Suprapubic skin (tissue), 4 donors: ENCODE results near the gene AQP3. TPM values are rescaled to one million over a fixed set of nuclear protein-coding genes. Genes with fewer than 3 reads are reported as not detected.

Experiments used
- DNase-seq, 2 donors: peaks; one replicate each; pipeline ENCODE4 v3.0.0-alpha.2; 2019; ENCODE audit warnings: low spot score in 2 of 2
- H3K27ac ChIP-seq: fragments of 200-600 bp; sonication (generic); one replicate; pipeline ENCODE4 v1.5.1; 2019
- H3K27me3 ChIP-seq: fragments of 200-600 bp; sonication (generic); one replicate; pipeline ENCODE4 v1.5.1; 2019
- H3K36me3 ChIP-seq: fragments of 200-600 bp; sonication (generic); one replicate; pipeline ENCODE4 v1.5.1; 2019
- H3K4me1 ChIP-seq: fragments of 200-600 bp; sonication (generic); one replicate; pipeline ENCODE4 v1.5.1; 2019
- H3K4me3 ChIP-seq: fragments of 200-600 bp; sonication (generic); one replicate; pipeline ENCODE4 v1.5.1; 2019; ENCODE audit warnings: mild to moderate bottlenecking
- H3K9me3 ChIP-seq: fragments of 200-600 bp; sonication (generic); one replicate; pipeline ENCODE4 v1.5.1; 2019
- EP300 ChIP-seq: sonication (generic); formaldehyde crosslinking; IDR thresholded peaks from one replicate; pipeline ENCODE4 v1.6.1; 2017; ENCODE audit warnings: antibody characterized with exemption
- POLR2A ChIP-seq, 2 donors: fragments of 450-650 bp; IDR thresholded peaks; one replicate each; pipeline ENCODE4 v1.6.1; 2017; ENCODE audit warnings: antibody characterized with exemption in 2 of 2, mild to moderate bottlenecking in 2 of 2, moderate library complexity in 2 of 2
- POLR2AphosphoS5 ChIP-seq, 3 donors: sonication (generic); formaldehyde crosslinking; IDR thresholded peaks; one replicate each; pipeline ENCODE4 v1.6.1; 2017; ENCODE audit warnings: antibody characterized with exemption in 3 of 3
- WGBS: methylation state at CpG from one replicate; pipeline ENCODE4 v1.1.5; 2018; 5-methylcytosine and 5-hydroxymethylcytosine counted together
- total RNA-seq, 4 donors: library from RNA; depleted of rRNA; stranded (reverse); fragments of >200 nt; gene quantifications; one replicate each; pipeline ENCODE4 v1.1.0, GENCODE V29; 2016
- TF ChIP-seq, protein P1 (sequence below), 2 donors: fragments of 200-600 bp in 1 of 2; fragments of 450-650 bp in 1 of 2; sonication (generic) in 1 of 2; IDR thresholded peaks; one replicate each; pipeline ENCODE4 v1.5.1; 2016 to 2019; ENCODE audit warnings: antibody characterized with exemption in 2 of 2, mild to moderate bottlenecking in 1 of 2, moderate library complexity in 1 of 2

The AQP3 gene
- total RNA-seq, 4 donors from 2014 or later = 1,277 to 1,951 (median 1,548) TPM

DNA sequence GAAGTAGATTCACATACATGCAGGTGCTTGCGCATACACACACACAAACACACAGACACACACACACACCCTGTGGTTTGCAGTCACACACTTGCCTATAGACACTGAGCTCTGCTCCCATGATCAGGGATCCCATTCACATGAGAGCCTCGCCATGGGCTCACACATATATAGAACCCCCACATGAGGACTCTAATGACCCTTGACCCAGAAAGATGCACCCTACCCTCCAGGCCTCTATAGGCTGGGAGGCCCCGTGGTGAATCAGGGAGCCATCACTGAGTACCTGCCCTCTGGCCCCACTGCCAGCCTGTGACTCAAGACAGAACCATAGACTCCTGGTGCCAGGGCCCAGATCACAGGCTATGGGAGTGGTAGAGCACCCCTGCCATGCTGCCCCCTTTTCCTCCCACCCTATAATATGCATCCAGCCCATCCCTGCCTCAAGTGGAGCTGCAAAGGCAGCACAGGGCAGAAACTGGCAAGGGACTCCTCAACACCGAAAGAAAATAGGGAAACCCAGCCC lies 3.3 kb upstream of the AQP3 start:
- Histone ChIP-seq H3K36me3 (no peaks in the 10 kb centered on the region), H3K9me3 (no peaks in the 10 kb centered on the region), H3K4me3 (no peak overlapping the region), H3K4me1 (peaks cover 47% of the 10 kb centered on the region), H3K27ac (no peak overlapping the region), H3K27me3 (no peaks in the 10 kb centered on the region)
- WGBS = 55% methylated on average over 3 of the region's 4 CpGs
- no peak for DNase-seq
- TF ChIP-seq POLR2A (IDR thresholded peaks at IDR 0.05) (no peak), EP300 (no peak), POLR2AphosphoS5 (IDR thresholded peaks at IDR 0.05) (no peak)
- TF ChIP-seq, protein P1, sequence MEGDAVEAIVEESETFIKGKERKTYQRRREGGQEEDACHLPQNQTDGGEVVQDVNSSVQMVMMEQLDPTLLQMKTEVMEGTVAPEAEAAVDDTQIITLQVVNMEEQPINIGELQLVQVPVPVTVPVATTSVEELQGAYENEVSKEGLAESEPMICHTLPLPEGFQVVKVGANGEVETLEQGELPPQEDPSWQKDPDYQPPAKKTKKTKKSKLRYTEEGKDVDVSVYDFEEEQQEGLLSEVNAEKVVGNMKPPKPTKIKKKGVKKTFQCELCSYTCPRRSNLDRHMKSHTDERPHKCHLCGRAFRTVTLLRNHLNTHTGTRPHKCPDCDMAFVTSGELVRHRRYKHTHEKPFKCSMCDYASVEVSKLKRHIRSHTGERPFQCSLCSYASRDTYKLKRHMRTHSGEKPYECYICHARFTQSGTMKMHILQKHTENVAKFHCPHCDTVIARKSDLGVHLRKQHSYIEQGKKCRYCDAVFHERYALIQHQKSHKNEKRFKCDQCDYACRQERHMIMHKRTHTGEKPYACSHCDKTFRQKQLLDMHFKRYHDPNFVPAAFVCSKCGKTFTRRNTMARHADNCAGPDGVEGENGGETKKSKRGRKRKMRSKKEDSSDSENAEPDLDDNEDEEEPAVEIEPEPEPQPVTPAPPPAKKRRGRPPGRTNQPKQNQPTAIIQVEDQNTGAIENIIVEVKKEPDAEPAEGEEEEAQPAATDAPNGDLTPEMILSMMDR (IDR thresholded peaks at IDR 0.05) = no peak

DNA sequence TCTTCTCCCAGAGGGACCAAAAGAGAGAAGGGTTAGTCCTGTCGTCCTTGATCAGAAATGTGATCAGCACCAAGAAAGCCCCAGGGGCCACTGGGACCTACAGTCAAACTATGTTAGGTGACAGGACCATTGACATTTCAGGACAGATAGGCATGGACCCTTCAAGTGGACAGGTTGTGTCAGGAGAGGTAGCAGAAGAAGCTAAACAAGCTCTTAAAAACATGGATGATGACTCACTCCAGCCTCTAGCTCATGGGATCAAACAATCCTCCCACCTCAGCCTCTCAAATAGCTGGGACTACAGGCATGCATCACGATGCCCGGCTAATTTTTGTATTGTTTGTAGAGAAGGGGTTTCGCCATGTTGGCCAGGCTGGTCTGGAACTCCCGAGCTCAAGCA lies 2.3 kb upstream of the AQP3 start:
- no peak for DNase-seq
- H3K4me1 ChIP-seq = peaks cover 54% of the 10 kb centered on the region
- 82% methylated on average over 5 of the region's 5 CpGs for WGBS
- no peaks in the 10 kb centered on the region for H3K9me3 ChIP-seq
- no peak overlapping the region for H3K4me3 ChIP-seq
- no peak overlapping the region for H3K27ac ChIP-seq
- no peak for TF ChIP-seq POLR2A (IDR thresholded peaks at IDR 0.05)
- TF ChIP-seq EP300 = no peak
- TF ChIP-seq POLR2AphosphoS5 (IDR thresholded peaks at IDR 0.05) = no peak
- TF ChIP-seq, protein P1 (IDR thresholded peaks at IDR 0.05) = no peak
- no peaks in the 10 kb centered on the region for H3K27me3 ChIP-seq
- no peaks in the 10 kb centered on the region for H3K36me3 ChIP-seq

DNA sequence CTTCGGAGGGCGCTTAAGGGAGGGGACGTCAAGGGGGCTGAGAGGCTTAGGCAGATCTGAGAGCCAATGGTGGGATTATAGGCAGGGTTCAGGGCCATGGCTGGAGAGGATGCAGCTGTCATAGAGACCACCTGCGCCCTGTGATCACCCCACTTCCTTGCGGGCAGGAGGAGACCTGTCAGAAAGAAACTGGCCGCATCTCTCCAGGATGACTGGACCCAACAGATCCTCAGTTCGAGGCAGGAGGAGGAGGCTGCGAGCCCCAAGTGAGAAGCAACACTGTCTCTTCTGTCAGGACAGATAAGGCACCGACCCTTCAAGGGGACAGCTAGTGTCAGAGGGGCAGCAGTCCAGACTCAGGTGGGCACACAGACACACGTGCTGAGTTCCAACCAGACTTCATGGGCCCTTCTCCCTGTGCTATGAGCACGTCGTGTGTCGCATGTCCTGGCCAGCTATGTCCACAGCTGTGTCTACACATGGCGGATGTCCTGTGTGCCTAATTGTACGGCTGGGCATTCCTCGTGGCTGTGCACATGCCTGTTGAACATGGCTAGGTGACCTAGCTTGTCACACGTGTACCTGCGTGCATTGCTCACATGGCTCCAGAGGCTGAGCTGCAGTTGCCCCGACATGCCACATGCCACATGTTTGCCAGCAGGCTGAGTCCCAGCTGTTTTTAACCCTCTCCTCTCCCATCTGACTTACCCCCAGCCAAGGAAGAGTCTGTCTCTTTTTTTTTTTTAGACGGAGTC lies 583 bp upstream of the AQP3 start:
- Histone ChIP-seq H3K9me3 (no peaks in the 10 kb centered on the region), H3K36me3 (no peaks in the 10 kb centered on the region), H3K4me3 (peak overlapping the region; percentile 59), H3K27ac (peak overlapping the region; percentile 81), H3K4me1 (peaks cover 62% of the 10 kb centered on the region), H3K27me3 (no peaks in the 10 kb centered on the region)
- 18% methylated on average over 10 of the region's 20 CpGs for WGBS
- peak in 1 of 3 donors; percentile 84 for TF ChIP-seq POLR2AphosphoS5 (IDR thresholded peaks at IDR 0.05)
- TF ChIP-seq, protein P1 (IDR thresholded peaks at IDR 0.05) = no peak
- DNase-seq = no peak

DNA sequence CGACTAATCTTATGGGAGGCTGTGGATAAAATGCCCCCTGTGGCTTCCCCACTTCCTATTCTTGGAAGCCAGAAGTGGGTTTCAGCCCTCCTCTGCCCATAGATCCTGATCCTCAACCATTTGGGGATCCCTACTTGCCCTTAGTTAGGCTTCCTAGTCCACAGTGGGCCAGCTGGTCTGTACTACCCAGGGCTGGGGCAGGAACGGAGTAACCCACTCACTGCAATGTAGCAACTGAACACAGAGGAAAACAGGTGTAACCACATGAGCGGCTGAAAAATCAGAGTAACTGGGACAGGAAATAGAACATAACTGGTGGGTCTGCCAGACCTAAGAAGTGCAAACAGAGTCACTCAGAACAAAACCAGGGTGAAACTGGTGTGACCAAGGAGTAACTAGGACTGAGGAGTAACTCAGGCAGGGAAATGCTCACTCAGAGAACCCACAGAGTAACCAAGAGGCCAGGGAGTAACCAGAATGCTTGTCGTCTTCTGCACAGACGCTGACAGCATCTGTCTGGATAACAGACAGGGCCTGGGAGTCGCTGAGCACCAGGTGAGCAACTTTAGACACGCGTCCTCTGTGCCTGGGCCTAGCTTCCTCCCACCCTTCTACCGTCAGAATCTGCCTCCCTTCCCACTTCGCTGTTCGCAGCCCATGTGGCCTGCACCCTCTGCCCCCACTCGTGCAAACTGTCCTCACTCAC lies 1.0 kb downstream of the AQP3 start:
- Histone ChIP-seq H3K36me3 (peaks cover 7% of the 10 kb centered on the region), H3K4me3 (peak overlapping the region; percentile 59), H3K4me1 (peaks cover 63% of the 10 kb centered on the region), H3K27ac (peak overlapping the region; percentile 81), H3K27me3 (no peaks in the 10 kb centered on the region), H3K9me3 (no peaks in the 10 kb centered on the region)
- WGBS = 53% methylated on average over 12 of the region's 12 CpGs
- no peak for TF ChIP-seq POLR2AphosphoS5 (IDR thresholded peaks at IDR 0.05)
- TF ChIP-seq, protein P1 (IDR thresholded peaks at IDR 0.05) = no peak
- no peak for TF ChIP-seq POLR2A (IDR thresholded peaks at IDR 0.05)
- TF ChIP-seq EP300 = no peak
- DNase-seq = no peak
